Measurements from ENCODE around the gene HLA-DOA. TPM values are rescaled to one million over a fixed set of nuclear protein-coding genes. Genes with fewer than 3 reads are reported as not detected.

The HLA-DOA gene
- total RNA-seq, 1 experiment from 2014 or later = not detected

DNA sequence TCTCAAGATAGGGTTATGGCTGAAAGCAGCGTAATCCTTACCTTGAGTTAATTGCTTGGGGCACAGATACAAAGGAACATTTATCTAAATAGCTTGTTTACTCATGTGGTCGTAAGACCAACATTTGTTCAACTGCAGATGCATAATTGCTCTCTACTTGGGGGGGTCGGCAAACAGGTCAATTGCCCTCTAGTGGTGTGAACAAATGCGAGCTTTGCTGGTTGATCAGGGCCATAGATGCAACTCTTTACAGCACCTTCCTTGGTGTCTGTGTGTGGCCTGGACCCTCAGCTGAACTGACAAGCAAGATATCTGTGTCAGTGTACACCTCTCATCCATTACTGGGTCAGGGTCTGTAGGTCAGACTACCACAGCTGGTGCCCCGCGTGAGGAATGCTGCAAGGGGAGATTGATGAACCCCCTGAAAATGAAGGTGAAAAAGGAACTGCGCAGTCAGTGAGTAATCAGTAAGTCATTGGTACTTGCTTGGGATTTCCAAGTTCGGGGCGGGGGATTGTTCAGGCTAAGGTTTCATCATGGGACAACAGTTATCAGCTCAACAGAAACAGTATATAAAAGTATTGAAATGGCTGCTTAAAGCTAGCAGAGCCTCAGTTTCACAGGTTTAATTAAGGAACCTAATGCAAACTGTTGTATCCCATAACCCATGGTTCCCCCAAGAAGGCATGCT, 40.1 kb upstream of the HLA-DOA start:
- no peak for ATAC-seq
- no peak overlapping the region for H2AFZ ChIP-seq (ENCODE audit: low read length)

DNA sequence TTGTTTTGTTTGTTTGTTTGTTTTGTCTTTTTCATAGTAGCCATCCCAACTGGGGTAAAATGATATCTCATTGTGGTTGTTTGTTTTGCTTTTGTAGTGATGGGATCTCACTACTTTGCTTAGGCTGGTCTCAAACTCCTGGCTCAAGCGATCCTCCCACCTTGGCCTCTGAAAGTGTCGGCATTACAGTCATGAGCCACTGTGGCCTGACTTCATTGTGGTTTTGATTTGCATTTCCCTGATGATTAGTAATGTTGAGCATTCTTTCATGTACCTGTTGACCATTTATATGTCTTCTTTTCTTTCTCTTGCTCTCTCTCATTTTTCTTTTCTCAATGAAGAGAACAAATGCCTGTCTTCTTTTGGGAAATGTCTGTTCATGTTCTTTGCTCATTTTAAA, 30.8 kb upstream of the HLA-DOA start:
- Histone ChIP-seq H3K9ac (ENCODE audit: low read length) (no peak overlapping the region), H4K20me1 (ENCODE audit: low read length) (no peaks in the 10 kb centered on the region), H3K79me2 (ENCODE audit: low read length) (no peaks in the 10 kb centered on the region), H3K9me2 (replicated peaks; ENCODE audit: low read length) (no peaks in the 10 kb centered on the region), H3K27ac (ENCODE audit: low read length) (no peak overlapping the region), H2AFZ (ENCODE audit: low read length) (no peak overlapping the region), H3K36me3 (ENCODE audit: low read depth, low read length) (no peaks in the 10 kb centered on the region), H3F3A (ENCODE audit: low read length, unreplicated experiment) (no peaks in the 10 kb centered on the region), H3K27me3 (ENCODE audit: low read length) (peaks cover 36% of the 10 kb centered on the region), H3K4me2 (ENCODE audit: low read length) (no peak overlapping the region), H3K4me1 (ENCODE audit: insufficient read depth, low read length) (no peaks in the 10 kb centered on the region), H3K4me3 (ENCODE audit: low read length) (no peak overlapping the region), H3K9me3 (ENCODE audit: low read length) (no peaks in the 10 kb centered on the region)
- BruUV-seq (replicated peaks) = no TSS peak
- DNase-seq = no peak
- intact Hi-C loops (cut with micrococcal nuclease) = no loop called here
- ATAC-seq = no peak
- POLR2A ChIA-PET (ENCODE audit: unreplicated experiment) = no interaction called here
- CTCF ChIA-PET = no interaction called here
- TF ChIP-seq CTCF (conservative IDR thresholded peaks at IDR 0.05; ENCODE audit: low read depth, low read length) (no peak), EZH2 (IDR thresholded peaks at IDR 0.05; ENCODE audit: low read length, unreplicated experiment) (no peak), EZH2phosphoT487 (IDR thresholded peaks at IDR 0.05; ENCODE audit: borderline replicate concordance, low read length) (no peak)

More for the DNA sequence above, 40.1 kb upstream of the HLA-DOA start:
- Histone ChIP-seq H3K79me2 (ENCODE audit: low read length) (no peaks in the 10 kb centered on the region), H3K9me2 (replicated peaks; ENCODE audit: low read length) (no peaks in the 10 kb centered on the region), H3F3A (ENCODE audit: low read length, unreplicated experiment) (no peaks in the 10 kb centered on the region), H3K4me1 (ENCODE audit: insufficient read depth, low read length) (no peaks in the 10 kb centered on the region), H3K27ac (ENCODE audit: low read length) (no peak overlapping the region), H4K20me1 (ENCODE audit: low read length) (no peaks in the 10 kb centered on the region), H3K4me2 (ENCODE audit: low read length) (no peak overlapping the region), H3K27me3 (ENCODE audit: low read length) (peaks cover 55% of the 10 kb centered on the region), H3K36me3 (ENCODE audit: low read depth, low read length) (no peaks in the 10 kb centered on the region), H3K4me3 (ENCODE audit: low read length) (no peak overlapping the region), H3K9ac (ENCODE audit: low read length) (no peak overlapping the region), H3K9me3 (ENCODE audit: low read length) (no peaks in the 10 kb centered on the region)
- POLR2A ChIA-PET (ENCODE audit: unreplicated experiment) = no interaction called here
- no TSS peak for BruUV-seq (replicated peaks)
- intact Hi-C loops (cut with micrococcal nuclease) = no loop called here
- DNase-seq = no peak
- CTCF ChIA-PET = no interaction called here
- TF ChIP-seq CTCF (conservative IDR thresholded peaks at IDR 0.05; ENCODE audit: low read depth, low read length) (peak; percentile 53), EZH2 (IDR thresholded peaks at IDR 0.05; ENCODE audit: low read length, unreplicated experiment) (no peak), EZH2phosphoT487 (IDR thresholded peaks at IDR 0.05; ENCODE audit: borderline replicate concordance, low read length) (no peak)

GRCh38 chr6:33036535-33036934, 27.1 kb upstream of the HLA-DOA start:
- H3K9me3 ChIP-seq (ENCODE audit: low read length) = no peaks in the 10 kb centered on the region
- no peaks in the 10 kb centered on the region for H3K9me2 ChIP-seq (replicated peaks; ENCODE audit: low read length)
- H3F3A ChIP-seq (ENCODE audit: low read length, unreplicated experiment) = no peaks in the 10 kb centered on the region
- no peaks in the 10 kb centered on the region for H3K79me2 ChIP-seq (ENCODE audit: low read length)
- TF ChIP-seq EZH2 (IDR thresholded peaks at IDR 0.05; ENCODE audit: low read length, unreplicated experiment) (no peak), CTCF (conservative IDR thresholded peaks at IDR 0.05; ENCODE audit: low read depth, low read length) (no peak), EZH2phosphoT487 (IDR thresholded peaks at IDR 0.05; ENCODE audit: borderline replicate concordance, low read length) (no peak)
- no peaks in the 10 kb centered on the region for H3K36me3 ChIP-seq (ENCODE audit: low read depth, low read length)
- intact Hi-C loops (cut with micrococcal nuclease) = no loop called here
- no peak for DNase-seq
- H3K4me3 ChIP-seq (ENCODE audit: low read length) = no peak overlapping the region
- no peaks in the 10 kb centered on the region for H4K20me1 ChIP-seq (ENCODE audit: low read length)
- no peak overlapping the region for H3K9ac ChIP-seq (ENCODE audit: low read length)
- H3K27me3 ChIP-seq (ENCODE audit: low read length) = peaks cover 61% of the 10 kb centered on the region
- H3K27ac ChIP-seq (ENCODE audit: low read length) = no peak overlapping the region
- no peak overlapping the region for H3K4me2 ChIP-seq (ENCODE audit: low read length)
- ChIA-PET CTCF (no interaction called here), POLR2A (ENCODE audit: unreplicated experiment) (no interaction called here)
- BruUV-seq (replicated peaks) = no TSS peak
- ATAC-seq = no peak
- no peaks in the 10 kb centered on the region for H3K4me1 ChIP-seq (ENCODE audit: insufficient read depth, low read length)
- no peak overlapping the region for H2AFZ ChIP-seq (ENCODE audit: low read length)

Measured in PC-3 (cell line).